GM21360 (cell line): ENCODE results near the gene IDH3B.
"Not testable (repeated sequence)": the region's sequence is repeated elsewhere in the genome, so short reads cannot be mapped to it uniquely, and the experiment has no call there.

Experiments used
- ATAC-seq: cut with Tn5 transposase; IDR thresholded peaks from one replicate; pipeline ENCODE4 v1.9.1; 2021; ENCODE audit warnings: mild to moderate bottlenecking, moderate library complexity; ENCODE audit not compliant: unreplicated experiment

The IDH3B gene

GRCh38 chr20:2663887-2664719 lies at the start of gene IDH3B:
Gene IDH3B (minus strand): TSS chr20:2664216. CDS start chr20:2664188, 28 bp downstream.
- ATAC-seq: peak; percentile 83

GRCh38 chr20:2713285-2713684 lies 49.3 kb upstream of the IDH3B start:
- no peak for ATAC-seq

GRCh38 chr20:2709205-2709981 lies 45.4 kb upstream of the IDH3B start:
- no peak for ATAC-seq

GRCh38 chr20:2708665-2709064 lies 44.6 kb upstream of the IDH3B start:
- no peak for ATAC-seq

GRCh38 chr20:2708073-2708415 lies 44.0 kb upstream of the IDH3B start:
- ATAC-seq: no peak

GRCh38 chr20:2707353-2708072 lies 43.5 kb upstream of the IDH3B start:
- no peak for ATAC-seq

GRCh38 chr20:2706688-2707352 lies 42.8 kb upstream of the IDH3B start:
- no peak for ATAC-seq

GRCh38 chr20:2705931-2706645 lies 42.1 kb upstream of the IDH3B start:
- ATAC-seq: no peak

- no peak for ATAC-seq
Measured at GRCh38 chr20:2703716-2704475, 39.9 kb upstream of the IDH3B start.

GRCh38 chr20:2701671-2702081 lies 37.7 kb upstream of the IDH3B start:
- no peak for ATAC-seq

- ATAC-seq: no peak
Measured at GRCh38 chr20:2700913-2701620, 37.1 kb upstream of the IDH3B start.

GRCh38 chr20:2699775-2700413 lies 35.9 kb upstream of the IDH3B start:
- ATAC-seq: no peak

- no peak for ATAC-seq
Measured at GRCh38 chr20:2698912-2699311, 34.9 kb upstream of the IDH3B start.

GRCh38 chr20:2698186-2698817 lies 34.3 kb upstream of the IDH3B start:
- no peak for ATAC-seq

GRCh38 chr20:2697768-2698167 lies 33.8 kb upstream of the IDH3B start:
- ATAC-seq: no peak

- no peak for ATAC-seq
Measured at GRCh38 chr20:2696646-2697045, 32.6 kb upstream of the IDH3B start.

- ATAC-seq: not testable (repeated sequence)
Measured at GRCh38 chr20:2695984-2696525, 32.0 kb upstream of the IDH3B start.
